HG03521 (cell line): Measurements from ENCODE around the gene OTOA.
"Not testable (repeated sequence)": the region's sequence is repeated elsewhere in the genome, so short reads cannot be mapped to it uniquely, and the experiment has no call there.

Source experiments
- ATAC-seq: cut with Tn5 transposase; IDR thresholded peaks from one replicate; pipeline ENCODE4 v1.9.1; 2021; ENCODE audit warnings: mild to moderate bottlenecking, moderate library complexity; ENCODE audit not compliant: unreplicated experiment

OTOA gene

GRCh38 chr16:21663889-21664647 lies at the start of gene OTOA:
TSS of gene OTOA (plus strand) at chr16:21663968. CDS start at chr16:21678515, 14,547 bp downstream.
- no peak for ATAC-seq

GRCh38 chr16:21614896-21615295 lies 48.9 kb upstream of the OTOA start:
- no peak for ATAC-seq

- no peak for ATAC-seq
Measured at GRCh38 chr16:21617607-21618006, 46.2 kb upstream of the OTOA start.

- ATAC-seq = no peak
Measured at GRCh38 chr16:21618281-21618680, 45.5 kb upstream of the OTOA start.

- ATAC-seq = no peak
Measured at GRCh38 chr16:21619765-21620425, 43.9 kb upstream of the OTOA start.

GRCh38 chr16:21620592-21620991 lies 43.2 kb upstream of the OTOA start:
- ATAC-seq = no peak

GRCh38 chr16:21622545-21622944 lies 41.2 kb upstream of the OTOA start:
- no peak for ATAC-seq

- no peak for ATAC-seq
Measured at GRCh38 chr16:21625026-21625425, 38.7 kb upstream of the OTOA start.

- no peak for ATAC-seq
Measured at GRCh38 chr16:21626659-21627277, 37.0 kb upstream of the OTOA start.

- no peak for ATAC-seq
Measured at GRCh38 chr16:21628121-21628726, 35.5 kb upstream of the OTOA start.

GRCh38 chr16:21628772-21629171 lies 35.0 kb upstream of the OTOA start:
- no peak for ATAC-seq

GRCh38 chr16:21629616-21630539 lies 33.9 kb upstream of the OTOA start:
- not testable (repeated sequence) for ATAC-seq

- not testable (repeated sequence) for ATAC-seq
Measured at GRCh38 chr16:21630866-21631265, 32.9 kb upstream of the OTOA start.

GRCh38 chr16:21631376-21631775 lies 32.4 kb upstream of the OTOA start:
- ATAC-seq = not testable (repeated sequence)

GRCh38 chr16:21631951-21632575 lies 31.7 kb upstream of the OTOA start:
- not testable (repeated sequence) for ATAC-seq

GRCh38 chr16:21634216-21634615 lies 29.6 kb upstream of the OTOA start:
- no peak for ATAC-seq

- not testable (repeated sequence) for ATAC-seq
Measured at GRCh38 chr16:21635694-21636093, 28.1 kb upstream of the OTOA start.

- ATAC-seq = no peak
Measured at GRCh38 chr16:21637032-21637968, 26.5 kb upstream of the OTOA start.

GRCh38 chr16:21638573-21638975 lies 25.2 kb upstream of the OTOA start:
- no peak for ATAC-seq
